CD4-positive, alpha-beta T cell treated with Interleukin-17A for 4 hours (primary cell): ENCODE results near the gene MIDN.

Source experiments
- DNase-seq: peaks from one replicate; pipeline ENCODE4 v3.0.0-alpha.2; 2020; ENCODE audit warnings: mixed read lengths

Gene MIDN

GRCh38 chr19:1283207-1283916 lies 35.0 kb downstream of the MIDN start:
- no peak for DNase-seq

- no peak for DNase-seq
Observed at GRCh38 chr19:1283917-1284292, 35.5 kb downstream of the MIDN start.

- no peak for DNase-seq
Observed at GRCh38 chr19:1284293-1284978, 36.1 kb downstream of the MIDN start.

- no peak for DNase-seq
Observed at GRCh38 chr19:1284979-1285736, 36.8 kb downstream of the MIDN start.

- no peak for DNase-seq
Observed at GRCh38 chr19:1285737-1286360, 37.5 kb downstream of the MIDN start, which contains the start of gene EFNA2. Gene EFNA2, plus strand, starts transcription at chr19:1285873. Its CDS starts 296 bp downstream, at chr19:1286169.

- no peak for DNase-seq
Observed at GRCh38 chr19:1286487-1287353, 38.3 kb downstream of the MIDN start.

GRCh38 chr19:1287354-1288225 lies 39.2 kb downstream of the MIDN start:
- DNase-seq, result no peak

- DNase-seq, result no peak
Observed at GRCh38 chr19:1288226-1288612, 39.8 kb downstream of the MIDN start.

GRCh38 chr19:1288833-1289685 lies 40.7 kb downstream of the MIDN start:
- no peak for DNase-seq

- no peak for DNase-seq
Observed at GRCh38 chr19:1289686-1290025, 41.3 kb downstream of the MIDN start.

- no peak for DNase-seq
Observed at GRCh38 chr19:1290196-1290702, 41.9 kb downstream of the MIDN start.

- DNase-seq, result no peak
Observed at GRCh38 chr19:1290703-1291651, 42.6 kb downstream of the MIDN start.

- DNase-seq, result no peak
Observed at GRCh38 chr19:1291761-1292418, 43.5 kb downstream of the MIDN start.

- DNase-seq, result no peak
Observed at GRCh38 chr19:1292419-1293151, 44.2 kb downstream of the MIDN start.

GRCh38 chr19:1293782-1294604 lies 45.6 kb downstream of the MIDN start:
- no peak for DNase-seq

GRCh38 chr19:1294688-1295087 lies 46.3 kb downstream of the MIDN start:
- DNase-seq, result no peak
